Stimulated activated CD8-positive, alpha-beta memory T cell treated with anti-CD3 and anti-CD28 coated beads, Interleukin-7, amount 100 ng/mL, for 1 hour (primary cell): ENCODE data around the gene HPGDS.
"Not testable (repeated sequence)": the region's sequence is repeated elsewhere in the genome, so short reads cannot be mapped to it uniquely, and the experiment has no call there.

ENCODE experiments used
- DNase-seq, 2 donors: peaks; one replicate each; pipeline ENCODE4 v3.0.0-alpha.2; 2020; ENCODE audit warnings: low read depth in 2 of 2

Gene HPGDS

DNA sequence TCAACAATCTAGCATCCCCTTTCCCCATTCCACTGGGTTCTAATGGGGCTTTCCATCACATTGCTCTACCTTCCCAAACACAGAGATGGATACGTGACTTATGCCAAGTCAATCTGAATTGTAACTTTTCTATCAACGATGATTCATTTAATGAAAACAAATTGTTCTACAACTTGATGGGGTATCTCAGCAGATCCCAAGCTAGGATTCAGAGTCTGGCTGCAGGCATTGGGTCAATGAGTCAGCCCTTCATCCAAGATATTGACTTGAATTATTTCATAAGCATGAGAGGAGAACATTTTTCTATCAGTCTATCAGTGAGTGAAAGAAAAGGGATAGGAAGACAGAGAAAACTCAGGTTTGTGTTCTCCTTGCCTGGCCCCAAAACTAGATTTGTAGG, 15.0 kb upstream of the HPGDS start:
- no peak for DNase-seq

DNA sequence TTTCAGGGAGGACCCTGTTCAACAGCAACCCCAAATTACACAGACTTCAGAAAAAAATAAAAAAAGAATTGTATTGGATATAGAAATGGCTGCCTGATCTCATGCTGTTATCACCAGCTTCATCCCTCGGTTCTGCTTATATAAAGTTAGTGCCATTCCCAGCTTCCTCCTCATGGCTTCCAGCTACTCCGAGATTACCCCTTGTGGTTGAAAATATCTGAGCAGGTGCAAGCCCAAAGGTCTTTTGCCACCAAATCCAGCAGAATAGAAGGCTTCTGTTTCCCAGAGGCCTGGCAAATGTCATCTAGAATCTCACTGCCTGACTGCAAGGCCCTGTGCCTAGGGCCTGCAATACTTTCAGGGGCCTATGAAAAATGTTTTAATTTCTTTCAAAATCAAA, 13.8 kb upstream of the HPGDS start:
- DNase-seq = no peak

DNA sequence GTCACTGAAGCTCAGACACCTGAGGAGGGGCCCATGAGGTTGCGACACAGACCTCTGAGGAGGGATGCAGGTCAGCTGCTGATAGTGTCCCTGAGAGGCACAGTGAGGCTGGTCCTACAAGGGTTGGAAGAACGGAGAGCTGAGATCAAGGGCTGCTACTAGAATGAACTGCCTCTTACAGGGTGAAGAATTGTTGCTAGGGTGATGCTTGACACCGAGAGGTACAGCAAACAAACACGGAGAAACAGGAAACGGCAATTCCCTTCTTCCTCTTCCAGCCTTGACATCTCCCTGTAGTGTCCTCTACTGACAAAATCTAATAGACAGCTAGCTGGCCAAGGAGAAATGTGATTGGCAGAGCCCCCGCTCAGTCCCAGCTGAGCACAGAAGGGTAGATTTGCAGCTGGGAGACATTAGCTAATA, 11.8 kb upstream of the HPGDS start:
- no peak for DNase-seq

DNA sequence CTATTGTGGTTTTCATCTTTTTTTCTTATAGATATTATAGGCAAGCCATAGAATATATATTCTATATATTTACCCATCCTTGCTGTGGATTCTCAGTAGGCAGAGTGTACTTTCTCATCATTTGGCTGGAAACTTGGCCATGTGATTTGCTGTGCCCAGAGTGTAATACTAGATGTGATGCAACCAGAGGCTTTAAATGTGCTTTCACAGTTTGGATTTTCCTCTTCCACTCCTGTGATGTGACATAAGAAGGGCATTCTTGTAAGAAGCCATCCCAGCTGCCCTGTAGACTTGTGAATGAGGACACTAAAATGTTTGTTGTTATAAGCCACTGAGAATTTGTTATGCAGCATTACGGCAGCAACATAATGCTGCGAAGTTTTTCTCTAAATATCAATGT, 10.4 kb upstream of the HPGDS start:
- no peak for DNase-seq

DNA sequence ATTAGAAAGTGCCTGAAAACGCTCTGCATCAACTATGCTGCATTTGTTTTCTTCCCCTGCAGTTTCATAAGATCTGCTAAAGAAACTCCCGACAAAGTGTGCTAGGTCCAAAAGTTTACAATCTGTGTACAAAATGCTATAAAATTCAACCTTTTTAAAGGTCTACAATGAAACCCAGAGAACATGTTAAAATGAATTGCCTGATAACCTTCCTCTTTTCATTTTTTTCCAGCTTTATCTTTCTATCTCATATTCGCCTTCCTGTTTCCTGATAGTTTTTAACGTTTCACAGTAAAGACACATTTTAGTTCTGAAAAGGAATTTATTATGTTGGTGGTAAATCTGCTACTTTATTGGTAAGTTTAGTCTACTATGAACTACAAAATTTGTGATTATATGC, 9.5 kb upstream of the HPGDS start:
- no peak for DNase-seq

DNA sequence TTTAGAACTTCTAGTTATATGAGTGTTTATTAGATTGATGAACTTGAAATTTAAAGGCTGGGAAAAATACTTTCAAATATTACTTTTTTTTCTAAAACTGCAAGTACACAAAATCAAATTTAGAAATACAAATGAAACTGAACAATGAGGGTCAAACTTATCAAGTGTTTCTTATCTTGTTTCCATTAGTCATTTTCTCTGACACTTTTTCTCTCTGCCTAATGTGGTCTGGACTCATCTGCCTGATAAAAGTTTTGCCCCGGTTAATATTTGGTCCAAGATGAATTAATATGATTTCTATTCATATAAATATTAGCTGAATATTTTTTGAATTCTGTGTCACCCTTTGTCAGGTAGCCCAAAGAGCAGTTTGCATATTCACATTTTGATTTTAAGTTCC, 8.7 kb upstream of the HPGDS start:
- no peak for DNase-seq

DNA sequence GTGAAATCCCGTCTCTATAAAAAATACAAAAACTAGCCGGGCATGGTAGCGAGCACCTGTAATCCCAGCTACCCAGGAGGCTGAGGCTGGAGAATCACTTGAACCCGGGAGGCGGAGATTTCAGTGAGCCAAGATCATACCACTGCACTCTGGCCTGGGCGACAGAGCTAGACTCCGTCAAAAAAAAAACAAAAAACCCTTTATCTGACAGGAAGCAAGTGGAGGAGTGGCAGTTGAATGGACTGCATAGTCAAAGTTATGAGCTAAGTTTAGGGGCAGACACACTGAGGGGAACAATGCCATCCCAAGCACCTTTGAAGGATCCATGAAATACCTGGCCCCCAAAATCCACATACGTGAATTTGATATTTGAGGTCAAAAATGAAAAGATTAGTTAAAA, 7.5 kb upstream of the HPGDS start:
- no peak for DNase-seq

DNA sequence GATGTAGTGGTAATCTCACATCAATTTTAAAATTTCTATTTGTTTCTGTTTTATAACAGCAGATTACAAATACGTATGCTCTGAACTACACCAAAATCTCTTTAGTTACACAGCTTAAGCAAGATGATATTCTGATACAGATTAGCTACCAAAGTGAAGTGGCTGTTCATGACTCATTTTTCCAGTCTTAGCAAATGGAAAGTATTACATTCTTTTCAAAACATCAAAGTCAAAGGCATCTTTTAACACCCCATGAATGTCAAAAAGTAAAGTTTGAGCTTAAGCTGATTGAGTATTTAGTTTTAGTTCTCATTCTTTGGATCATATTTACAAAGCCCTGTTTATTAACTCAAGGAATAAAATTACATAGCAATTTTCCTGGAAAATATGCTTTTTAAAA, 6.6 kb upstream of the HPGDS start:
- no peak for DNase-seq

DNA sequence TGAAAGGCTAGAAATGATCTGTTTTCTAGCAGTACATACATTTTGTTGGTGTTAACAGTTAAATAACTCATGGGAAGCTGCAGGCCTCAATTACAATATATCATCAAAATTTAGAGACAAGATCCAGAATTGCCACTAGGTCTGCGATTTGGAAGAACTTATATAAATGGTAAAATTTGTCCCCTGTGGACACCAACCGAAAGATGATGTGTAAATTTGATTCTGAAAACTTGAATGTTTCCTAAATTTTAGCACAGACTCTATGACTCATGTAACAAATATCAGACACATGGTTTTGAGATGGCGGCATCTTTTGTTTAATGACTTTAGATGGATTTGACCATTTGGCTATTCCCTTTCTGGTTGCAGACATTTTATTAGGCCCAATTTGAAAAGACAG, 6.0 kb upstream of the HPGDS start:
- no peak for DNase-seq

DNA sequence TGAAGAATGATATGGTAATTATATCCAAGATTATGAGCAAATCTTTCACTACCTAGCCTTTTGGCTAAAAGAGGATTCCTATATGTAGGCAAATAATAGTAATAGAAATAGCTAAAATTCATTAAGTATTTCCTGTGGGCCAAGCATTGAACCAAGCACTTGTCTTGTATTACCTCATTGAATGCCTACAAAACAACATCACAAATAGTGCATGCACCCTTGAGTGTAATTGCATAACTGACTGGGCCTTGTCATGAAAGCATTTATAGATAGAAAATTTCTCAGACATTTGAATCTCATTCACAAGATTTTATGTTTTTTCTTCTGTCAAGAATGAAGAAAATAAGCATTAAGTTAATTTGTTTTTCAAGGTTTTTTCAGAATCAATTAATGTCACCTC, 3.9 kb upstream of the HPGDS start:
- DNase-seq = no peak

DNA sequence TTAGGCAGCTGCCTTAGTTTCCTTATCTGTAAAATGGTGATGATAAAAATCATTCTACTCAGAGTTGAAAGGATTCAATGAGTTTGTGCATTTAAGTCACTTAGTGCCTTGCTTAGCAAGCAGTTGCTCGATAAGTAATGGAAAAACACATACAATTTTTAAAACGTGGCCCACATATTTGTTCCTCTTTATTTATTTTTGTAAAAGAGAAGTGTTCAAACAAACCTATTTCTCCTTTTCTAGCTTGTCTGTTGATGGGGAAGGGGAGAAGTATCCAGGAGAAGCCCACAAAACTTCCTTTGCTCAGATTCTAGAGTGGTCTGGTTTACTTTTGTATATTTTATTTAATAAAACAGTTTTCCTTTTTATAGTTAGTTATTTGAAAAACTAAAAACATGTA, 3.3 kb upstream of the HPGDS start:
- no peak for DNase-seq

DNA sequence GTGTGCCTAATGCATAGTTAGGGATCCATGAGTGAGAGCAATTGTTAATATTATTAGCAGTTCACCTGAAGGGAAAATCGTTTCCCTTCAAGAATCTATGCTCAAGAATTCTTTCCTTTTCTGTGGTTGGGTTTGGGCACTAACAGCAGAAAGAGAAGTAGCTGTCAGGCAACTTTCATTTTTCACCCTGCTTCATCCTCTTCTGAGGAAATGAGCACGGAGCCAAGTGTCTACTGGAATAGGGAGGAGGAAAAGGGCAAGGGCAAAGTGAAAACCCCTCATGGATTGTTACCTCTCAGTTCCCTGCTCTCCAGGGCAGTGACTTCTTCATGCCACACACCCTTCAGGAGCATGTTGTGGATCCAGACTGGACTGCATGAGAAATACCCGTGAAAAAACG, 2.6 kb upstream of the HPGDS start:
- no peak for DNase-seq

DNA sequence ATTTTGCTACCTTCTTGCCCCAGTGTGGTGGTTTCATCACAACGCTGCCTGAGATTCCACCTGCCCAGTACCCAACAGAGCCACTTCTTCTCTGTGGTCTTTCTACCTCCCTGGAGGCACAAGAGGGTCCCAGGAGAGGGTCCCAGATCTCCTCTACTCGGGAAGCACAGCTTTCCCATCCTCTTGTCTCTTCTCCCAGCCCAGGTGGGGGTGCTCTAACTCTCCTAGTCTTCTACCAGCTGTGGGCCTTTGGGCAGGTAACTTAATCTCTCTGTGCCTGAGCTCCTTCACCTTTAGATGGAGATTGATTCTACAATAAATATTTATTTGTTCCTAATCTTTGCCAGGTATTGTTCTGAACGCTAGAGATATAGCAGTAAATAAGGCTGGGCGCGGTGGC, 1.8 kb upstream of the HPGDS start:
- DNase-seq = no peak

DNA sequence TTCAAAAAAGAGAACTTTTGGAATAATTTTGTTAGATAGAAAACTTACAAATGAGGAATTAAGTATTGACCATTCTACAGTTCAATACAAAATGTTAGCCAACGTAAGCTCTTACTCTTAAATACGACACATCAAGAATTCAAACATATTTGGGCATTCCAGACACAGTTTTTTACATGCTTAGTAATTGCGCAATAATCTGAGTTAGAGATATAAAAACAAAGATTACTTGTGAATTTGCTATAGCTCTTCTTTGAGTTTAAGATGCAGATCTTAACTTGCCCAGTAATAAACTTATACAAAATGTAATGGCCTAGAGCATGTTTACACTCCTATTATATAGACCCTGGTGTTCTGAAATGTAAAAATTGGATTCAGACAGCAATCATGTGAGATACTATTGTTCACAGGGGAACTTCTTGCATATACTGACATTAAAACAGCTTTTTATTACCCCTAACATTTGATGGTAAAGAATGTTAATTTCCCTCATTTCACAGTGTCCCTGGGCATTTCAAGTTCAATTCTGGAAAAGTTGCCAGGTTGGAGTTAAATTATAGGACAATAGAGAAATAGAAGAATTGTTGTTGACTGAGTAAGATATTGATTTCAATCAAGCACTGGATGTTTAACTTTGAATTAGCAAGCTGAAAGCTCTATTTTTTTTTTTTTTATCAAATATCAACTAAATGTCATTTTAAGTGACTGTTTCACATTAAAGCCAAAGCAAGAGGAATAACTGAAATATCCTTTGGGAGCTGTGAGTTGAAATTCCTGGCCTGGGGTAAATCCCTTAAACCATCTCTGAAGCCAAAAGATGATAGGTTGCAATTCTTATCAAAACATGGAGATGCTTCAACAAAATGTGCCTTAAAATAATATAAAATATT, 910 bp downstream of the HPGDS start:
- DNase-seq = no peak

DNA sequence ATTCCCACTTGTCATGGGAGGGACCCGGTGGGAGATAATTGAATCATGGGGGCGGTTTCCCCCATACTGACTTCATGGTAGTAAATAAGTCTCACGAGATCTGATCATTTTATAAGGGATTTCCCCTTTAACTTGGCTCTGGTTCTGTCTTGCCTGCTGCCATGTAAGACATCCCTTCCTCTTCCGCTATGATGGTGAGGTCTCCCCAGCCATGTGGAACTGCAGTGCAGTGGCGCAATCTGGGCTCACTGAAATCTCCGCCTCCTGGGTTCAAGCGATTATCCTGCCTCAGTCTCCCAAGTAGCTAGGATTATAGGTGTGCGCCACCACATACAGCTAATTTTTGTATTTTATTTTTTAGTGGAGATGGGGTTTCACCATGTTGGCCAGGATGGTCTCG, 2.9 kb downstream of the HPGDS start:
- no peak for DNase-seq

DNA sequence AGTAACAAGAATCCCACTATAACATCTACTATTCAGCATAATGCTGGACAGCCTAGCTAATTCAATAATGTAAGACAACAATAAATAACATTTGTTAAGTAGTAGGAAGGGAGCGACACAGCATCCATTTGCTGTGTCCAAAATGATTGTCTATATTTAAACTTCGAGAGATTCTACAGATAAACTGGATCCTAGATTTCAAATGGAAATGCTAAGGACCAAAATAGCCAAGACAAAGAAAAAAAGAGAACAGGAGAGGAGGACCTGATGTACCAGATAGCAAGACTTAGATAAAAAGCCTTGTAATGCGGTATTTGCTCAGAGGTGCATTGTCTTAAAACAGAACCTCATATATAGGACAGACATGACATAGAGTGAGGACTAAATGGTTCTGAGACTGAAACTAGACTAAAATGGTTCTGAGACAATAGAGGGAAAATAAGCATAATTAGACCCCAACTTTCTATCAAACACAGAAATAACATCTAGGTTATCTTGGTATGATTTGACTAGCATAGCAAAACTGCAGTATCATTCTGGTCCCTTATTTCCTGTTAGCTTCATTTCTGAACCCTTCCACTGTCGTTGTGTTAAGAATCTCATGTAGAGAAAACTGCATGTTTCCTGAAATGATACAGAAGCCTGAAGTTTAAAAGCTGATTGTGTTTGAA, 3.8 kb downstream of the HPGDS start:
- DNase-seq = no peak

DNA sequence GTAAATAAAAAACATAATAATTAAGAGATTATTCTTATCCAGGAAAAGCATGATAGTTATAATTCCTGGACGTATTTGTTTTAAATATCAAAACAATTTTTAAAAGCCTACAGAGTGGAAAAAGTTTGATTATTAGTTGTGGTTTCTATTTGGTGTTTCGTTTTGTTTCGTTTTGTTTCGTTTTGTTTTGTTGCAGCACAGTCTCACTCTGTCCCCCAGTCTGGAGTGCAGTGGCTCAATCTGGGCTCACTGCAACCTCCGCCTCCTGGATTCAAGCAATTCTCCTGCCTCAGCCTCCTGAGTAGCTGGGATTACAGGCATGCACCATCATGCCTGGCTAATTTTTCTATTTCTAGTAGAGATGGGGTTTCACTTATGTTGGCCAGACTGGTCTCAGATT, 5.8 kb downstream of the HPGDS start:
- not testable (repeated sequence) for DNase-seq

DNA sequence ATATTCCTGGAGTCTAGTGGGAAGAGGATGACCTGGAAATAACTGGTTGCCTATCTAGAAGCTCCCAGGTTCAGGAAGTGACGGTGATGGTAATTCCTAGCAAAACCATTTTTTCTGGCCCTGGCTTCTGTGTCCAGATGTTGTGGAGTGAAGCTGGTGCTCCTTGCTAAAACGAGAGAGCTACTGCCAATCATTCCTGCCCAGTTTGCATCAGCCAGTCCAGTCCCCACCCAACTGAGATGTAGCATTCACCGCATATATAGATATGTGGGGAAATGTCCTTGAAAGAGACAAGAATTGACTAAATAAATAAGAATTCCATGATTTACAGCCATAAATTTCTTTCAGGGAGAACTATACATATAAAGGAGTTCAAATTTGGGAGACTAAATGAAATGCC, 6.3 kb downstream of the HPGDS start:
- no peak for DNase-seq

DNA sequence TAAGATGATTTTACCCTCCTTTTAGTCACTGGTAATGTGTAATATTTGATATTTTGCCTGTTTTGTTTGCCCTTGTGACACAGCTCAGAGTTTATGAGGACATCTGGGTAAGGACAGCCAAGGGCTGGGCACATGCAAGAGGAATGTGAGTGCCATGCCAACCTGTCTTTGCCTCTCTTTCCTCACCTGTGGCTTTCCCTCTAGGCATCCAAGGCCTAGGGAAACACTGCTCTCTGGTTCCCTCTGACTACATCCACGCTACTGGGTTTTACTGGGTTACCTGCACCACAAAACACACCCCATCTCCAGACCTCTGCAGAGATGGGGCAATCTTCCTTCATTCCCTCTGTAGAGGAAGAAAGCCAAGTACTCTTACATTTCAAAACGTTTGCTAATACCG, 7.7 kb downstream of the HPGDS start:
- DNase-seq = no peak

DNA sequence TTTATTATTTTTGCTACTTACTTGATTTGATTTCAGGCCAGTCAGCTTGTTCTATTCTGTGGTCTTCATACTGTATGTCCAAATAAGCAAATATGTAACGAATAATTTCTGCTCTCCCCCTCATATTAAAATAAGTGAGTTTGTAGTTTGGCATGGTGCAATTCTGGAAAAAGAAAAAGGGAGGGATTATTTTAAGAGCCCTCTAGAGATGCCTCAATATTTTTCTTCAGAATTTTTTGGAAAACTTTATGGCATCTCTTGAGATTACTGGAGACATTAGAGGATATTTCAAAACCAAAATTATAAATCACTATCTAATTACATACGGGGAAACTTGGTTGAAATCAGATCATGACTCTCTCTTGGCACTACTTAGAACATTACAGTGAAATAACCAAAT, 8.2 kb downstream of the HPGDS start:
- no peak for DNase-seq

DNA sequence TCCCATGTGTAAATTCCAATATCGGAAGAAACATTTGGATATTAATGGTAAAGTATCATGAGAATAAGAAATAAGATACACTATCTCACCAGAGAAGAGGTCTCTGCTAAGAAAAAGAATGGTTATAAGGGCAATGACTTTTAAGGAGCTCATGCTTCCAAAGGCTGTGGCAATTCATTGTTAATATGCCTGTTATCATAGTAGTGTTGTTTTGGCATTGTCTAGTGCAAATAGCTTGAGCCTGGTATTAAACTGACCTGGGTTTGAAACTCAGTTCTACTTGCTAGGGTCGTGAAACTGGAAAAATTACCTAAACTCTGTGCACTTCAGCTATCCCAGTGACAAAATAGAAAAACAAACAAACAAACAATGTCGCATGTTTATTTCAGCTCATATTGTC, 8.8 kb downstream of the HPGDS start:
- no peak for DNase-seq

DNA sequence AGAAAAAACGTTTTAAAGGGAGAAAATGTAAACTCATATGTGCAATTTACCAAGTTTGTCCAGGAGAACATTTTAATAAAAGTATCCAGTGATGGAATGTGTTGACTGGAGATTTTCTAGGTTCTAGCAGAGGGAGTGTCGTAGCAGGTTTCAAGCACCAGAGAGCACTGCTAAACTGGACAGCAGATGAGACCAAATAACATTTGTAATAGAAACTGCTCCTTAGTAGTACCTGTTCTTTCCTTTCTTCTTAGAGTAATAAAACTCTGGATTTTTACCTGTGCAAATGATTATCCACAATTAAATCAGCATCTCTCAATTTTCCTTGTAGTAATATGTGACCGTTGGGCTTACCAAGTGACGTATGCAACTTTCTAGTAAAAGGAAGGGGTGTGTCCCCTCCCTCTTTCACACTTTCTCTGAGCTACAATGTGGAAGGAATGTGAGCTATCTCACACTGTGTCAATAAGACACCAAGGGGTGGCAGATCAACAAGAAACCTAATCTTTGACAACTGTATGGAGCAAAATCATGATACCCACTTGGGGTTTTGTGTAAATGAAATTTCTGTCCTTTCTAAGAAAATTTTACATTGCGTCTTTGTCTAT, 9.5 kb downstream of the HPGDS start:
- no peak for DNase-seq

DNA sequence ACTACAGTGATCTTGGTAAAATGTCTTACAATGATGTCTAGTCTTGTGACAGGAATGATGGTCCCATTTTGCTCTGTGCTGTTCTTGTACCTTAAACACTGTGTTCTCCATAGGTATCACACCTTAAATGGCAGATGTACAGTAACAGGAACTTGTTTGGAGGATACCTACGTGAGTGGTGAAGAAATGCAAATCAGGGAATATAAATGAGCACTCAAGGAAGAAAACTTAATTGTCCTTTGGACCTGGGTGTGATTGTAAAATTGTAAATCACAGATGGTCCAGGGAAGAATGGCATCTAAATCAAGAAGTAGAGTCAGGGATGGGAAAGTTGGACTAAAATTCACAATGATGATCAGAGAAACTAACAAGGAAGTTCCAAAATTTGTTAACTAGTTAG, 12.7 kb downstream of the HPGDS start:
- no peak for DNase-seq
